ENCODE results near the gene MEX3D. TPM values are rescaled to one million over a fixed set of nuclear protein-coding genes. Genes with fewer than 3 reads are reported as not detected.

Gene MEX3D
- total RNA-seq = 100 to 1,000 TPM in 1 of 4 donors, 10 to 100 TPM in 3; 20.8 to 100 (median 27.8) TPM

- peak; percentile 87 for DNase-seq
- no peak for TF ChIP-seq EP300 (IDR thresholded peaks at IDR 0.05; ENCODE audit: low read depth)
- no peak for TF ChIP-seq POLR2AphosphoS5 (IDR thresholded peaks at IDR 0.05)
- no peak for TF ChIP-seq CTCF (IDR thresholded peaks at IDR 0.05)
- TF ChIP-seq POLR2A (IDR thresholded peaks at IDR 0.05) = no peak
- Histone ChIP-seq H3K27ac (peak within 1 kb of the TSS; percentile 82 to 90 (median 88)), H3K4me1 (peaks cover 3 to 20% (median 17%) of the 10 kb centered on the region in 4 donors), H3K36me3 (no peaks in the 10 kb centered on the region), H3K9me3 (no peaks in the 10 kb centered on the region), H3K4me3 (peak within 1 kb of the TSS; percentile 62 to 74 (median 67)), H3K27me3 (peaks cover 7% of the 10 kb centered on the region)
- intact Hi-C loops (cut with DNase I; ENCODE audit: low total_unique reads) (loop anchor here (1.0 kb wide), 1 partner anchor 48 kb away; no protein-coding TSS in a partner anchor), in situ Hi-C loops (cut with MboI; ENCODE audit: low pct_ligation_motif_present in 1 of 4, low pct_unique_long_range_greater_than_20kb in 1 of 4, low sequenced_read_pairs in 3 of 4) (no loop called here)
- 34% methylated on average over 18 of the region's 63 CpGs; no CpG with 5 or more reads in 1 of the 2 donors for WGBS, 2 donors (ENCODE audit: low coverage in 1 of 2)
Measured at GRCh38 chr19:1568320-1569019, at the start of gene MEX3D. MEX3D (minus strand) TSS chr19:1568325; CDS start chr19:1568058, 267 bp downstream.

GRCh38 chr19:1616875-1617274 is 48.8 kb upstream of the MEX3D start:
- Histone ChIP-seq H3K27ac (peak overlapping the region in 3 of 4 donors; percentile 16 to 58 (median 49)), H3K36me3 (peaks cover 0 to 21% (median 10%) of the 10 kb centered on the region in 4 donors), H3K4me3 (no peak overlapping the region), H3K4me1 (no peaks in the 10 kb centered on the region), H3K27me3 (no peaks in the 10 kb centered on the region), H3K9me3 (no peaks in the 10 kb centered on the region)
- WGBS, 2 donors (ENCODE audit: low coverage in 1 of 2) = 58 to 75% methylated on average over 3 to 4 of the region's 4 CpGs
- TF ChIP-seq CTCF (IDR thresholded peaks at IDR 0.05) = no peak
- TF ChIP-seq POLR2A (IDR thresholded peaks at IDR 0.05) = no peak
- DNase-seq = no peak
- in situ Hi-C loops (cut with MboI; ENCODE audit: low pct_ligation_motif_present in 1 of 4, low pct_unique_long_range_greater_than_20kb in 1 of 4, low sequenced_read_pairs in 3 of 4) = no loop called here
- intact Hi-C loops (cut with DNase I; ENCODE audit: low total_unique reads) = loop anchor here (1.0 kb wide), 1 partner anchor 48 kb away; no protein-coding TSS in a partner anchor

- no peak overlapping the region for H3K4me3 ChIP-seq
- peaks cover 0 to 26% (median 10%) of the 10 kb centered on the region in 4 donors for H3K36me3 ChIP-seq
- 63 to 83% methylated on average over 3 to 8 of the region's 8 CpGs for WGBS, 2 donors (ENCODE audit: low coverage in 1 of 2)
- in situ Hi-C loops (cut with MboI; ENCODE audit: low pct_ligation_motif_present in 1 of 4, low pct_unique_long_range_greater_than_20kb in 1 of 4, low sequenced_read_pairs in 3 of 4) (no loop called here), intact Hi-C loops (cut with DNase I; ENCODE audit: low total_unique reads) (loop anchor here (1.0 kb wide), 1 partner anchor 47 kb away; no protein-coding TSS in a partner anchor)
- no peak for TF ChIP-seq CTCF (IDR thresholded peaks at IDR 0.05)
- TF ChIP-seq POLR2A (IDR thresholded peaks at IDR 0.05) = no peak
- TF ChIP-seq EP300 (IDR thresholded peaks at IDR 0.05; ENCODE audit: low read depth) = no peak
- TF ChIP-seq POLR2AphosphoS5 (IDR thresholded peaks at IDR 0.05) = peak in 2 of 3 donors; percentile 43 to 69
- no peak for DNase-seq
- no peaks in the 10 kb centered on the region for H3K9me3 ChIP-seq
- no peaks in the 10 kb centered on the region for H3K27me3 ChIP-seq
- no peaks in the 10 kb centered on the region for H3K4me1 ChIP-seq
- H3K27ac ChIP-seq = peak overlapping the region in 3 of 4 donors; percentile 16 to 58 (median 49)
Measured at GRCh38 chr19:1616396-1616795, 48.3 kb upstream of the MEX3D start.

GRCh38 chr19:1615156-1615765 is 47.1 kb upstream of the MEX3D start:
- intact Hi-C loops (cut with DNase I; ENCODE audit: low total_unique reads) = no loop called here

More at GRCh38 chr19:1615156-1615765, 47.1 kb upstream of the MEX3D start:
- Histone ChIP-seq H3K4me3 (no peak overlapping the region), H3K36me3 (peaks cover 0 to 30% (median 10%) of the 10 kb centered on the region in 4 donors), H3K27ac (peak overlapping the region in 1 of 4 donors; percentile 22), H3K9me3 (no peaks in the 10 kb centered on the region), H3K27me3 (no peaks in the 10 kb centered on the region), H3K4me1 (no peaks in the 10 kb centered on the region)
- no peak for TF ChIP-seq EP300 (IDR thresholded peaks at IDR 0.05; ENCODE audit: low read depth)
- TF ChIP-seq POLR2AphosphoS5 (IDR thresholded peaks at IDR 0.05) = no peak
- TF ChIP-seq CTCF (IDR thresholded peaks at IDR 0.05) = no peak
- TF ChIP-seq POLR2A (IDR thresholded peaks at IDR 0.05) = no peak
- no peak for DNase-seq
- in situ Hi-C loops (cut with MboI; ENCODE audit: low pct_ligation_motif_present in 1 of 4, low pct_unique_long_range_greater_than_20kb in 1 of 4, low sequenced_read_pairs in 3 of 4) = no loop called here
- 80 to 94% methylated on average over 4 to 33 of the region's 41 CpGs for whole genome bisulfite sequencing, 2 donors (ENCODE audit: low coverage in 1 of 2)
